Measurements from ENCODE around the gene ACTA2.

- TF ChIP-seq POLR2AphosphoS5 (IDR thresholded peaks at IDR 0.05; ENCODE audit: low read depth, low read length) (no peak), TAF1 (IDR thresholded peaks at IDR 0.05; ENCODE audit: borderline replicate concordance, insufficient read depth, low read length) (no peak), REST (IDR thresholded peaks at IDR 0.05; ENCODE audit: insufficient read depth in 1 of 2, low read depth in 2 of 2, low read length in 2 of 2) (no peak), FOXP2 (optimal IDR thresholded peaks at IDR 0.05; ENCODE audit: borderline replicate concordance, extremely low read depth, extremely low read length, insufficient read depth) (no peak)
Observed at GRCh38 chr10:88980247-88980646, 27.7 kb upstream of the ACTA2 start.

Measured in PFSK-1 (cell line).